IPS-20b (cell line): Measurements from ENCODE around the gene NBEAL1.
"Not testable (repeated sequence)": the region's sequence is repeated elsewhere in the genome, so short reads cannot be mapped to it uniquely, and the experiment has no call there.

ENCODE experiments used
- H3K27ac ChIP-seq: one replicate; pipeline ENCODE4 v1.5.1; 2013; ENCODE audit warnings: low read length
- H3K27me3 ChIP-seq: 2 replicates; pipeline ENCODE4 v1.6.1; 2013; ENCODE audit warnings: mild to moderate bottlenecking, low read length, inconsistent platforms; ENCODE audit not compliant: insufficient read depth
- H3K36me3 ChIP-seq: 2 replicates; pipeline ENCODE4 v1.6.1; 2013; ENCODE audit warnings: low read depth, mild to moderate bottlenecking, inconsistent platforms, low read length, moderate library complexity; ENCODE audit not compliant: insufficient read depth
- H3K4me1 ChIP-seq: 2 replicates; pipeline ENCODE4 v1.6.1; 2013; ENCODE audit warnings: mild to moderate bottlenecking, control low read depth, inconsistent platforms, low read length, moderate library complexity; ENCODE audit not compliant: insufficient read depth
- H3K4me3 ChIP-seq: 2 replicates; pipeline ENCODE4 v1.5.1; 2013; ENCODE audit warnings: mild to moderate bottlenecking, low read length, inconsistent platforms
- H3K9ac ChIP-seq: 2 replicates; pipeline ENCODE4 v1.6.1; 2013; ENCODE audit warnings: low read depth, mild to moderate bottlenecking, inconsistent platforms, low read length, moderate library complexity
- H3K9me3 ChIP-seq: 2 replicates; pipeline ENCODE4 v1.6.1; 2013; ENCODE audit warnings: mild to moderate bottlenecking, low read depth, low read length, inconsistent platforms; ENCODE audit not compliant: insufficient read depth

The NBEAL1 gene

GRCh38 chr2:203040966-203041521 is 26.4 kb downstream of the NBEAL1 start:
- no peaks in the 10 kb centered on the region for H3K27me3 ChIP-seq
- no peak overlapping the region for H3K4me3 ChIP-seq
- H3K9me3 ChIP-seq, result no peaks in the 10 kb centered on the region
- no peak overlapping the region for H3K9ac ChIP-seq
- no peaks in the 10 kb centered on the region for H3K36me3 ChIP-seq
- no peak overlapping the region for H3K27ac ChIP-seq
- no peaks in the 10 kb centered on the region for H3K4me1 ChIP-seq

- no peak overlapping the region for H3K27ac ChIP-seq
- no peaks in the 10 kb centered on the region for H3K4me1 ChIP-seq
- no peaks in the 10 kb centered on the region for H3K9me3 ChIP-seq
- no peak overlapping the region for H3K4me3 ChIP-seq
- H3K36me3 ChIP-seq, result no peaks in the 10 kb centered on the region
- no peaks in the 10 kb centered on the region for H3K27me3 ChIP-seq
- no peak overlapping the region for H3K9ac ChIP-seq
These were observed 27.5 kb downstream of the NBEAL1 start for GRCh38 chr2:203042178-203042577.

GRCh38 chr2:203043226-203043625 is 28.6 kb downstream of the NBEAL1 start:
- Histone ChIP-seq H3K27ac (no peak overlapping the region), H3K36me3 (no peaks in the 10 kb centered on the region), H3K9me3 (no peaks in the 10 kb centered on the region), H3K4me3 (no peak overlapping the region), H3K27me3 (no peaks in the 10 kb centered on the region), H3K9ac (no peak overlapping the region), H3K4me1 (no peaks in the 10 kb centered on the region)

GRCh38 chr2:203045867-203046266 is 31.2 kb downstream of the NBEAL1 start:
- H3K4me1 ChIP-seq, result no peaks in the 10 kb centered on the region
- H3K9ac ChIP-seq, result no peak overlapping the region
- no peak overlapping the region for H3K4me3 ChIP-seq
- no peaks in the 10 kb centered on the region for H3K27me3 ChIP-seq
- no peak overlapping the region for H3K27ac ChIP-seq
- H3K9me3 ChIP-seq, result no peaks in the 10 kb centered on the region
- H3K36me3 ChIP-seq, result no peaks in the 10 kb centered on the region

DNA sequence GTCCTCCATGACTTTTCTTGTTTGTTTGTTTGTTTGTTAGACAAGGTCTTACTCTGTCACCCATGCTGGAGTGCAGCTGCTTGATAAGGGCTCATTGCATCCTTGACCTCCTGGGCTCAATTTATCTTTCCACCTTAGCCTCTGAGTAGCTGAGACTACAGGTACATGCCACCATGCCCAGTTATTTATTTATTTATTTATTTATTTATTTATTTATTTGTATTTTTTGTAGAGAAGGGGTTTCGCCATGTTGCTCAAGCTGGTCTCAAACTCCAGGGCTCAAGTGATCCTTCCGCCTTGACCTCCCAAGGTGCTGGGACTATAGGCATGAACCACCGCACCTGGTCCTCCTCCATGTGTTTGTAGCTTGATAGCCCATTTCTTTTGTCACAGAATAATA is 37.9 kb downstream of the NBEAL1 start:
- Histone ChIP-seq H3K9ac (no peak overlapping the region), H3K27me3 (no peaks in the 10 kb centered on the region), H3K27ac (no peak overlapping the region), H3K9me3 (no peaks in the 10 kb centered on the region), H3K4me1 (no peaks in the 10 kb centered on the region), H3K36me3 (0 out of 2 replicates have a peak, but pooled peaks cover 4% of the 10 kb centered on the region), H3K4me3 (no peak overlapping the region)

- H3K4me1 ChIP-seq, result peaks cover 19% of the 10 kb centered on the region
- no peak overlapping the region for H3K27ac ChIP-seq
- H3K4me3 ChIP-seq, result no peak overlapping the region
- no peak overlapping the region for H3K9ac ChIP-seq
- H3K9me3 ChIP-seq, result no peaks in the 10 kb centered on the region
- H3K36me3 ChIP-seq, result no peaks in the 10 kb centered on the region
- H3K27me3 ChIP-seq, result no peaks in the 10 kb centered on the region
These were observed 45.0 kb downstream of the NBEAL1 start for GRCh38 chr2:203059567-203060240.

DNA sequence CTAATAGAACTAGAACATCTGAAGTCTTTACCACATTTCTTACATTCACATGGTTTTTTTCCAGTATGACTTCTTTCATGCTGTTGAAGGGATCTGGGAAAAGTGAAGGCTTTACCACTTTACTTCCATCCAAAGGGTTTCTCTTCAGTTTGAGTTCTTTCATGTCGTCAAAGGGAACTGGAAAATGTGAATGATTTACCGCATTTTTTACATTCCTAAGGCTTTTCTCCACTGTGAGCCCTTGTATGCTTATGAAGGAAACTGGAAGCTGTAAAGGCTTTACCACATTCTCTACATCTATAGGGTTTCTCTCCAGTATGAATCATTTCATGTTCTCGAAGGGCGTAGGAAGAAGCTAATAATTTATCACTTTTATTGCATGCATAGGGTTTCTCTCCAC is 46.7 kb downstream of the NBEAL1 start:
- H3K27ac ChIP-seq, result no peak overlapping the region
- peak overlapping the region; percentile 6; the same call in 1 of the 2 replicates for H3K9ac ChIP-seq
- H3K36me3 ChIP-seq, result no peaks in the 10 kb centered on the region
- no peaks in the 10 kb centered on the region for H3K27me3 ChIP-seq
- H3K9me3 ChIP-seq, result peaks cover 5% of the 10 kb centered on the region; the same call in 1 of the 2 replicates
- no peak overlapping the region for H3K4me3 ChIP-seq
- peaks cover 19% of the 10 kb centered on the region for H3K4me1 ChIP-seq

- H3K9me3 ChIP-seq, result peaks cover 6% of the 10 kb centered on the region; the same call in 1 of the 2 replicates
- H3K36me3 ChIP-seq, result no peaks in the 10 kb centered on the region
- no peak overlapping the region for H3K27ac ChIP-seq
- no peak overlapping the region for H3K4me3 ChIP-seq
- no peaks in the 10 kb centered on the region for H3K27me3 ChIP-seq
- H3K9ac ChIP-seq, result no peak overlapping the region; the same call in 1 of the 2 replicates
- H3K4me1 ChIP-seq, result peaks cover 19% of the 10 kb centered on the region
These were observed 47.5 kb downstream of the NBEAL1 start for GRCh38 chr2:203062126-203062525.

GRCh38 chr2:203066519-203067091 is 51.9 kb downstream of the NBEAL1 start:
- not testable (repeated sequence) for H3K27me3 ChIP-seq, H3K4me3 ChIP-seq, H3K9ac ChIP-seq, H3K4me1 ChIP-seq, H3K27ac ChIP-seq, H3K36me3 ChIP-seq
- H3K9me3 ChIP-seq, result peaks cover 13% of the 10 kb centered on the region; the same call in 1 of the 2 replicates

DNA sequence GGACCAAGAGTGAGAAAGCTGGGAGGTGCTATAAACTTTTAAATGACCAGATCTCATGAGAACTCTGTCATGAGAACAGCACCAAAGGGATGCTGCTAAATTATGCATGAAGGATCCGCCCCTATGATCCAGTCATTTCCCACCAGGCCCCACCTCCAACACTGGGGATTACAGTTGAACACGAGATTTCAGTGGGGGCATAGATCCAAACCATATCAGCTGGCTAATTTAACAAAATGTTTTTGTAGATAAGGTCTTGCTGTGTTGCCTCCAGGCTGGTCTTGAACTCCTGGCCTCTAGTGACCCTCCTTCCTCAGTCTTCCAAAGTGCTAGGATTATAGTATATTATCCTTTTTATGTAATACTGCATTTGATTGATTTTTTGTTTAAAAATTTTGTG is 56.0 kb downstream of the NBEAL1 start:
- H3K27ac ChIP-seq, result no peak overlapping the region
- H3K27me3 ChIP-seq, result no peaks in the 10 kb centered on the region
- H3K4me1 ChIP-seq, result no peaks in the 10 kb centered on the region
- no peaks in the 10 kb centered on the region for H3K36me3 ChIP-seq
- no peak overlapping the region for H3K4me3 ChIP-seq
- H3K9me3 ChIP-seq, result peaks cover 11% of the 10 kb centered on the region; the same call in 1 of the 2 replicates
- H3K9ac ChIP-seq, result no peak overlapping the region

GRCh38 chr2:203071148-203071547 is 56.5 kb downstream of the NBEAL1 start:
- Histone ChIP-seq H3K9ac (no peak overlapping the region), H3K27ac (no peak overlapping the region), H3K4me1 (no peaks in the 10 kb centered on the region), H3K9me3 (peaks cover 8% of the 10 kb centered on the region; the same call in 1 of the 2 replicates), H3K4me3 (no peak overlapping the region), H3K27me3 (no peaks in the 10 kb centered on the region), H3K36me3 (no peaks in the 10 kb centered on the region)

- Histone ChIP-seq H3K36me3 (no peaks in the 10 kb centered on the region), H3K9ac (no peak overlapping the region), H3K4me3 (no peak overlapping the region), H3K9me3 (peaks cover 4% of the 10 kb centered on the region; the same call in 1 of the 2 replicates), H3K27me3 (no peaks in the 10 kb centered on the region), H3K4me1 (no peaks in the 10 kb centered on the region), H3K27ac (no peak overlapping the region)
These were observed 57.7 kb downstream of the NBEAL1 start for GRCh38 chr2:203072371-203072770.
